ENCODE results near the gene SAYSD1. TPM values are rescaled to one million over a fixed set of nuclear protein-coding genes. Genes with fewer than 3 reads are reported as not detected.

SAYSD1 gene, protein sequence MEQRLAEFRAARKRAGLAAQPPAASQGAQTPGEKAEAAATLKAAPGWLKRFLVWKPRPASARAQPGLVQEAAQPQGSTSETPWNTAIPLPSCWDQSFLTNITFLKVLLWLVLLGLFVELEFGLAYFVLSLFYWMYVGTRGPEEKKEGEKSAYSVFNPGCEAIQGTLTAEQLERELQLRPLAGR
- 11.7 and 15.3 TPM in 2 replicates for total RNA-seq

GRCh38 chr6:39114704-39115599, at the start of gene SAYSD1:
Gene SAYSD1, minus strand, starts transcription at chr6:39115186. Its CDS starts 97 bp downstream, at chr6:39115089.

Other genes starting within 250 kb of the SAYSD1 start
- gene GLP1R, start 66.4 kb downstream of the SAYSD1 start, total RNA-seq: not detected in 2 replicates
- gene KCNK5, start 114.3 kb upstream of the SAYSD1 start, total RNA-seq: not detected in 2 replicates
- not detected in 2 replicates for gene KCNK17, start 199.2 kb upstream of the SAYSD1 start, total RNA-seq
- gene KCNK16, start 207.5 kb upstream of the SAYSD1 start, total RNA-seq: not detected in 2 replicates